HL-60 (cell line): Measurements from ENCODE around the gene FGD5.

Experiments
- GABPA ChIP-seq: IDR thresholded peaks from 2 replicates; pipeline ENCODE4 v1.6.1; 2012; ENCODE audit warnings: low read depth
- POLR2AphosphoS5 ChIP-seq: IDR thresholded peaks from 2 replicates; pipeline ENCODE4 v1.6.1; 2012; ENCODE audit warnings: low read depth
- TF ChIP-seq, protein P1 (sequence below): IDR thresholded peaks from 2 replicates; pipeline ENCODE4 v1.6.1; 2012; ENCODE audit warnings: low read depth; ENCODE audit not compliant: insufficient replicate concordance
- TF ChIP-seq, protein P2 (sequence below): IDR thresholded peaks from one replicate; pipeline ENCODE4 v1.5.1; 2011; ENCODE audit warnings: low read length, control low read depth, inconsistent platforms; ENCODE audit not compliant: insufficient read depth

DNA sequence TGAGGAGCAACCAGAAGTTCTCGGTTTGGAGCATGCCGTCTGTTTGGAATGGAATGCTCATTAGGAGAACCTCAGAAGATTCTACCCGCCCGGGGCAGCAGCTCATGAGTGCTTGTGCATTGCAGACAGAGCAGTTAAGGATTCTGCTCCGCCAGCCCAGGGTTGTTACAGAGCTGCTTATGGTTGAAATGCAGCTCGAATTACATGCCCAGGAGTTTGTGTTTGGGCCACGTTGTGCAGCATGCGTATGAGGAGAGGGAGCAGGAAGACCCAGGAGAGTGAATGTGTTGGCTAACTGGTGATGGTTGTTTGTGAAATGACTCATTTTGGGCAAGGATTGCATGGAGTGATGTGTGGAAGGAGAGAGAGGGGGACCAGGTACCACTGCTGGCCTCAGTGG lies 9.0 kb downstream of the FGD5 start:
- TF ChIP-seq, protein P1, sequence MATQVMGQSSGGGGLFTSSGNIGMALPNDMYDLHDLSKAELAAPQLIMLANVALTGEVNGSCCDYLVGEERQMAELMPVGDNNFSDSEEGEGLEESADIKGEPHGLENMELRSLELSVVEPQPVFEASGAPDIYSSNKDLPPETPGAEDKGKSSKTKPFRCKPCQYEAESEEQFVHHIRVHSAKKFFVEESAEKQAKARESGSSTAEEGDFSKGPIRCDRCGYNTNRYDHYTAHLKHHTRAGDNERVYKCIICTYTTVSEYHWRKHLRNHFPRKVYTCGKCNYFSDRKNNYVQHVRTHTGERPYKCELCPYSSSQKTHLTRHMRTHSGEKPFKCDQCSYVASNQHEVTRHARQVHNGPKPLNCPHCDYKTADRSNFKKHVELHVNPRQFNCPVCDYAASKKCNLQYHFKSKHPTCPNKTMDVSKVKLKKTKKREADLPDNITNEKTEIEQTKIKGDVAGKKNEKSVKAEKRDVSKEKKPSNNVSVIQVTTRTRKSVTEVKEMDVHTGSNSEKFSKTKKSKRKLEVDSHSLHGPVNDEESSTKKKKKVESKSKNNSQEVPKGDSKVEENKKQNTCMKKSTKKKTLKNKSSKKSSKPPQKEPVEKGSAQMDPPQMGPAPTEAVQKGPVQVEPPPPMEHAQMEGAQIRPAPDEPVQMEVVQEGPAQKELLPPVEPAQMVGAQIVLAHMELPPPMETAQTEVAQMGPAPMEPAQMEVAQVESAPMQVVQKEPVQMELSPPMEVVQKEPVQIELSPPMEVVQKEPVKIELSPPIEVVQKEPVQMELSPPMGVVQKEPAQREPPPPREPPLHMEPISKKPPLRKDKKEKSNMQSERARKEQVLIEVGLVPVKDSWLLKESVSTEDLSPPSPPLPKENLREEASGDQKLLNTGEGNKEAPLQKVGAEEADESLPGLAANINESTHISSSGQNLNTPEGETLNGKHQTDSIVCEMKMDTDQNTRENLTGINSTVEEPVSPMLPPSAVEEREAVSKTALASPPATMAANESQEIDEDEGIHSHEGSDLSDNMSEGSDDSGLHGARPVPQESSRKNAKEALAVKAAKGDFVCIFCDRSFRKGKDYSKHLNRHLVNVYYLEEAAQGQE, result no peak
- TF ChIP-seq GABPA (no peak), POLR2AphosphoS5 (no peak)
- TF ChIP-seq, protein P2, sequence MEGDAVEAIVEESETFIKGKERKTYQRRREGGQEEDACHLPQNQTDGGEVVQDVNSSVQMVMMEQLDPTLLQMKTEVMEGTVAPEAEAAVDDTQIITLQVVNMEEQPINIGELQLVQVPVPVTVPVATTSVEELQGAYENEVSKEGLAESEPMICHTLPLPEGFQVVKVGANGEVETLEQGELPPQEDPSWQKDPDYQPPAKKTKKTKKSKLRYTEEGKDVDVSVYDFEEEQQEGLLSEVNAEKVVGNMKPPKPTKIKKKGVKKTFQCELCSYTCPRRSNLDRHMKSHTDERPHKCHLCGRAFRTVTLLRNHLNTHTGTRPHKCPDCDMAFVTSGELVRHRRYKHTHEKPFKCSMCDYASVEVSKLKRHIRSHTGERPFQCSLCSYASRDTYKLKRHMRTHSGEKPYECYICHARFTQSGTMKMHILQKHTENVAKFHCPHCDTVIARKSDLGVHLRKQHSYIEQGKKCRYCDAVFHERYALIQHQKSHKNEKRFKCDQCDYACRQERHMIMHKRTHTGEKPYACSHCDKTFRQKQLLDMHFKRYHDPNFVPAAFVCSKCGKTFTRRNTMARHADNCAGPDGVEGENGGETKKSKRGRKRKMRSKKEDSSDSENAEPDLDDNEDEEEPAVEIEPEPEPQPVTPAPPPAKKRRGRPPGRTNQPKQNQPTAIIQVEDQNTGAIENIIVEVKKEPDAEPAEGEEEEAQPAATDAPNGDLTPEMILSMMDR, result no peak
